Measurements from ENCODE around the gene HOXC9.

- no peak for TF ChIP-seq POLR2A (IDR thresholded peaks at IDR 0.05)
- no peak for TF ChIP-seq POLR2AphosphoS5 (IDR thresholded peaks at IDR 0.05; ENCODE audit: insufficient read depth in 1 of 2, low read depth in 1 of 2)
- TF ChIP-seq CTCF (IDR thresholded peaks at IDR 0.05) = no peak
Observed at GRCh38 chr12:53998110-53998899, 1.7 kb upstream of the HOXC9 start.
